SK-N-MC (cell line): Measurements from ENCODE around the gene CD3D.

Source experiments
- EZH2 ChIP-seq: fragments of 200-600 bp; sonication (generic); IDR thresholded peaks from one replicate; pipeline ENCODE4 v1.6.1; 2017; ENCODE audit warnings: antibody characterized with exemption
- POLR2AphosphoS5 ChIP-seq: IDR thresholded peaks from 2 replicates; pipeline ENCODE4 v1.6.1; 2012; ENCODE audit warnings: mild to moderate bottlenecking, low read depth, low read length, borderline replicate concordance

- TF ChIP-seq POLR2AphosphoS5 (no peak), EZH2 (no peak)
These were observed 48.5 kb downstream of the CD3D start for GRCh38 chr11:118294053-118294452.
